WTC11 (cell line): ENCODE measurements around the gene BAIAP2. TPM values are rescaled to one million over a fixed set of nuclear protein-coding genes. Genes with fewer than 3 reads are reported as not detected.

ENCODE experiments used
- ATAC-seq: fragments of 200-7000 bp; cut with Tn5 transposase; 2 replicates; pipeline ENCODE4 v1.10.0; 2021; ENCODE audit warnings: mild to moderate bottlenecking, moderate library complexity
- CTCF ChIA-PET: fragments of 300-600 bp; sonication (Branson Sonifier 250); formaldehyde crosslinking; loops from one replicate; lab custom pipeline; 2021; ENCODE audit warnings: antibody characterized with exemption; lab: Charles Lee
- POLR2A ChIA-PET: fragments of 350-600 bp; sonication (Branson Sonifier 250); formaldehyde crosslinking; loops from one replicate; lab custom pipeline; 2021; ENCODE audit warnings: antibody characterized with exemption; lab: Charles Lee
- DNase-seq: peaks from one replicate; pipeline ENCODE4 v3.0.0; 2021; ENCODE audit warnings: low spot score
- H3K27ac Mint-ChIP-seq: 2 replicates; pipeline ENCODE4 v1.8.0; 2021; ENCODE audit warnings: mixed read lengths
- H3K27me3 Mint-ChIP-seq: 2 replicates; pipeline ENCODE4 v1.8.0; 2021; ENCODE audit warnings: low read depth, mild to moderate bottlenecking, moderate library complexity, mixed read lengths
- H3K36me3 Mint-ChIP-seq: 2 replicates; pipeline ENCODE4 v1.8.0; 2021; ENCODE audit warnings: mixed read lengths
- H3K4me1 Mint-ChIP-seq: 2 replicates; pipeline ENCODE4 v1.8.0; 2022; ENCODE audit warnings: mixed read lengths
- H3K4me3 Mint-ChIP-seq: 2 replicates; pipeline ENCODE4 v1.8.0; 2021; ENCODE audit warnings: mild to moderate bottlenecking, moderate library complexity, mixed read lengths
- H3K9me3 Mint-ChIP-seq: 2 replicates; pipeline ENCODE4 v1.8.0; 2021; ENCODE audit warnings: mixed read lengths
- ATF1 ChIP-seq: sonication (generic); formaldehyde crosslinking; IDR thresholded peaks from 2 replicates; pipeline ENCODE4 v1.8.1; 2023; ENCODE audit warnings: mild to moderate bottlenecking, moderate library complexity, missing genetic modification reagents
- CDX4 ChIP-seq: fragments of 250-450 bp; sonication (Bioruptor Pico); IDR thresholded peaks from 2 replicates; pipeline ENCODE4 v1.9.0; 2021; ENCODE audit warnings: moderate library complexity, mild to moderate bottlenecking, inconsistent platforms, borderline replicate concordance
- E2F4 ChIP-seq: sonication (generic); formaldehyde crosslinking; IDR thresholded peaks from 2 replicates; pipeline ENCODE4 v1.8.1; 2022; ENCODE audit warnings: low read depth, mild to moderate bottlenecking, moderate library complexity, missing genetic modification reagents, borderline replicate concordance
- E2F5 ChIP-seq: sonication (generic); formaldehyde crosslinking; IDR thresholded peaks from 2 replicates; pipeline ENCODE4 v1.8.1; 2022; ENCODE audit warnings: mild to moderate bottlenecking, moderate library complexity, missing genetic modification reagents
- ERG ChIP-seq: fragments of 250-450 bp; sonication (Bioruptor Pico); IDR thresholded peaks from 2 replicates; pipeline ENCODE4 v1.8.0; 2021; ENCODE audit warnings: mild to moderate bottlenecking
- ESRRA ChIP-seq: sonication (generic); formaldehyde crosslinking; IDR thresholded peaks from 2 replicates; pipeline ENCODE4 v1.8.1; 2022; ENCODE audit warnings: mild to moderate bottlenecking, missing genetic modification reagents, borderline replicate concordance
- ETV6 ChIP-seq: sonication (generic); formaldehyde crosslinking; IDR thresholded peaks from 2 replicates; pipeline ENCODE4 v1.8.1; 2022; ENCODE audit warnings: mild to moderate bottlenecking, missing genetic modification reagents
- GRHL2 ChIP-seq: fragments of 250-450 bp; sonication (Bioruptor Pico); IDR thresholded peaks from 2 replicates; pipeline ENCODE4 v1.8.0; 2022; ENCODE audit warnings: mild to moderate bottlenecking, moderate library complexity; ENCODE audit not compliant: insufficient replicate concordance, severe bottlenecking
- NFATC4 ChIP-seq: fragments of 250-450 bp; sonication (Bioruptor Pico); IDR thresholded peaks from 2 replicates; pipeline ENCODE4 v1.9.0; 2021; ENCODE audit warnings: mild to moderate bottlenecking
- TCF7 ChIP-seq: sonication (generic); formaldehyde crosslinking; IDR thresholded peaks from 2 replicates; pipeline ENCODE4 v1.8.0; 2022; ENCODE audit warnings: mild to moderate bottlenecking, low read depth, missing genetic modification reagents, moderate library complexity
- ZNF121 ChIP-seq: sonication (generic); formaldehyde crosslinking; IDR thresholded peaks from 2 replicates; pipeline ENCODE4 v1.8.0; 2023; ENCODE audit warnings: missing genetic modification reagents
- ZNF219 ChIP-seq: sonication (generic); formaldehyde crosslinking; IDR thresholded peaks from 2 replicates; pipeline ENCODE4 v1.8.0; 2023; ENCODE audit warnings: missing genetic modification reagents, mild to moderate bottlenecking, borderline replicate concordance
- total RNA-seq: library from RNA; stranded (reverse); gene quantifications from 3 replicates; pipeline ENCODE4 v1.2.3, GENCODE V29; 2021
- TF ChIP-seq, protein P1 (sequence below): sonication (generic); formaldehyde crosslinking; IDR thresholded peaks from 2 replicates; pipeline ENCODE4 v1.8.1; 2023; ENCODE audit warnings: mild to moderate bottlenecking, moderate library complexity, missing genetic modification reagents
- TF ChIP-seq, protein P2 (sequence below): sonication (generic); formaldehyde crosslinking; IDR thresholded peaks from 2 replicates; pipeline ENCODE4 v1.8.1; 2023; ENCODE audit warnings: mild to moderate bottlenecking, missing genetic modification reagents

BAIAP2 gene
- total RNA-seq, 1 experiment from 2014 or later: 20.7 TPM

DNA sequence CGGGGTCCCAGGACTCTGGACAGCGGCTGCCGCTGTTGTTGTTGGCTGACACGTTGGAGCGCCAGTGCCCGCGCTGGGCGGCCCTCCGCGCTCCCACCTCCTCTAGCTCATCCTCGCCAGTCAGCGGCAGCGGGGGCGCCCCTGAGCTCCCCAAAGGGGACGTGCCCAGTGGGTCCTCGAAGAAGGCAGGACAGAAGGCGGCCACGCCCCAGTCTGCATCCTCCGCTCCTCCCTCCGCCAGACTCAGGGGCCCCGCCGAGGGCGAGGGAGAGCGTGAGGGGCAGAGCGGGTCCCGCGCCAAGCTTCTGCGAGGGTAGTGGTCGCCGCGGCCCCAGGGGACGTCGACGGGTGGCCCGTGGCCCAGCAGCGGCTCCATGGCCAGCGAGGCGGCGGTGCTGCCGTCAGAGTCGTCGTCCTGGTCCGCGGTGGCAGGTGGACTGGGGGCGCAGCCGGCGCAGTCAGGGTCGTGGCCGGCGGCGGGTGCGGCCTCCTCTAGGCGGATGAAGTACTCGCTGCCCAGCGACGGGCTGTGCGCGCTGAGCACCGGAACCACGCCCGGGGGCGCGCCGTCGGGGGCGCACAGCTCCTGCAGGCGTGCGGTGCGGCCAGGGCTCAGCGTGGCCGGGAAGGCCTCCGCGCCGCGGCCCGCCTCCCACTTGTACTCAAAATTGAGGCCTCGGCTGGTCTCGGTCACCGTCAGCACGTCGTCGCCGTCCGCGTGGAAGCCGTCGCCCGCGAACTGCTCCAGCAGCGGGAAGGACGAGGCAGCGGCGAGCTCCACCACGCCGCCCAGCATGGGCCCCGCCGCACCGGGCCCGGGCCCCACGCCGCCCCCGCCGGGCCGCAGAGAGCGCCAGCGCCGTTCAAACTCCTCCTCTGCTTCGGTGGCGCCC lies 87.1 kb downstream of the BAIAP2 start:
- H3K36me3 Mint-ChIP-seq: no peaks in the 10 kb centered on the region
- H3K4me1 Mint-ChIP-seq: no peaks in the 10 kb centered on the region
- H3K9me3 Mint-ChIP-seq: no peaks in the 10 kb centered on the region
- TF ChIP-seq ETV6: peak; percentile 54; the same call in 1 of the 2 replicates
- no peak for TF ChIP-seq ZNF219
- TF ChIP-seq, protein P1, sequence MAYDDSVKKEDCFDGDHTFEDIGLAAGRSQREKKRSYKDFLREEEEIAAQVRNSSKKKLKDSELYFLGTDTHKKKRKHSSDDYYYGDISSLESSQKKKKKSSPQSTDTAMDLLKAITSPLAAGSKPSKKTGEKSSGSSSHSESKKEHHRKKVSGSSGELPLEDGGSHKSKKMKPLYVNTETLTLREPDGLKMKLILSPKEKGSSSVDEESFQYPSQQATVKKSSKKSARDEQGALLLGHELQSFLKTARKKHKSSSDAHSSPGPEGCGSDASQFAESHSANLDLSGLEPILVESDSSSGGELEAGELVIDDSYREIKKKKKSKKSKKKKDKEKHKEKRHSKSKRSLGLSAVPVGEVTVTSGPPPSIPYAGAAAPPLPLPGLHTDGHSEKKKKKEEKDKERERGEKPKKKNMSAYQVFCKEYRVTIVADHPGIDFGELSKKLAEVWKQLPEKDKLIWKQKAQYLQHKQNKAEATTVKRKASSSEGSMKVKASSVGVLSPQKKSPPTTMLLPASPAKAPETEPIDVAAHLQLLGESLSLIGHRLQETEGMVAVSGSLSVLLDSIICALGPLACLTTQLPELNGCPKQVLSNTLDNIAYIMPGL (CRISPR knock-in tag): peak; percentile 75; the same call in 1 of the 2 replicates
- TF ChIP-seq E2F5 (CRISPR knock-in tag): peak; percentile 37; the same call in 1 of the 2 replicates
- peak overlapping the region; percentile 45 for H3K4me3 Mint-ChIP-seq
- ATAC-seq (peak; percentile 12), DNase-seq (peak; percentile 74)
- peaks cover 4% of the 10 kb centered on the region for H3K27me3 Mint-ChIP-seq
- H3K27ac Mint-ChIP-seq: no peak overlapping the region
- POLR2A ChIA-PET: interaction anchor here (1.5 kb wide), 1 partner anchor 12 kb away, joined by 4 read pairs; no protein-coding TSS in a partner anchor
- CTCF ChIA-PET: interaction anchor here (0.5 to 3.0 kb wide), 25 partner anchors 10 to 961 kb away, joined by 3 to 23 read pairs (median 4); partner anchors contain the start of genes CEP131, NDUFAF8, PVALEF and TEPSIN

DNA sequence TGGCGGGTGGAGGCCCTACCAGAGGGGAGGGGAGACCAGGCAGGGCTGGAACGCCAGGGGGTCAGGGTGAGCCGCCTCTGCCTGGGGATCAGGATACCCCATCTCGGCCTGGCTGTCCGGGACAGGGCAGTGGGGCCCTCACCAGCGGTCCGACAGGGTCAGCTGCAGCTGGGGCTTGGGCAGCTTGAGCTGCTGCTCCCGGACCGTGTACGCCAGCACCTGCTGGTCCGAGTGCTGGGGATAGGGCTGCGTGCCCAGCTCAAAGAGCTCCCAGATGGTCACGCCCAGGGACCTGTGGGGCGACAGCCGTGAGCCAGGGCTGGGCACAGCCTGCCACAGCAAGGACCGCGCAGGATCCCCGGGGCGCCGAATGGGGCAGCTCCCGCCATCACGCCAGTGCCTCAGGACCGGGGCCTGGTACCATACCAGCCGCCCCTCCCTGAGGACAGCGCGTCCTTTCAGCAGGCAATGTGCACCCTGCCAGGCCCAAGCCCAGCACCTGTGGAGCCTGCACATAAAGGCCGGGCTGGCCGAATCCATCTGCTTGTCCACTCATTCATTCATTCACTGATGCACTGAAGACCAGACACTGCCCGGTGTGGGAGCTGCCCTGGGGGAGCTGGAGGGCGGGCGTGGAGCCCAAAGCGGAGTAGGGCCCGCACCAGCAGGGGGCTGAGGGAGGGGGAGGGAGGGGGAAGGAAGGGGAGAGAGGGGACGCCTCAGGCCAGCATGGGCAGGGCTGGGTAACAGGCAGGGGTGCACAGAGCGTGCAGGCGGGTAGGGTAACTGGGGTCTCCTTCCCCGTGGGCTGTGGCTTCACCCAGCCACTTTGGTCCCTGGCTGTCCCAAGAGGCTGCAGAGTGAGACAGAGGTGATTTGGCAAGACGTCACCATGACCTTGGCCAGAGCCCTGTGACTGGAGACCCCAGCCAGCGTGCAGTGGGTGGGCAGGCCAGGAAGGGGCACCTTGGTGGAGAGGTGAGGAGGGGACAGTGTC lies 88.4 kb downstream of the BAIAP2 start:
- H3K27me3 Mint-ChIP-seq: peaks cover 4% of the 10 kb centered on the region
- no peaks in the 10 kb centered on the region for H3K9me3 Mint-ChIP-seq
- TF ChIP-seq TCF7 (CRISPR knock-in tag) (no peak), ZNF121 (CRISPR knock-in tag) (peak; percentile 60; the same call in 1 of the 2 replicates), GRHL2 (CRISPR knock-in tag) (no peak)
- H3K27ac Mint-ChIP-seq: no peak overlapping the region
- ATAC-seq (no peak), DNase-seq (no peak)
- no peak overlapping the region for H3K4me3 Mint-ChIP-seq
- POLR2A ChIA-PET: no interaction called here
- no peaks in the 10 kb centered on the region for H3K4me1 Mint-ChIP-seq
- H3K36me3 Mint-ChIP-seq: no peaks in the 10 kb centered on the region
- CTCF ChIA-PET: interaction anchor here (1.5 to 3.0 kb wide), 5 partner anchors 17 to 107 kb away, joined by 4 to 12 read pairs (median 7); no protein-coding TSS in a partner anchor

GRCh38 chr17:81124377-81124776 lies 89.4 kb downstream of the BAIAP2 start:
- Mint-ChIP-seq H3K27ac (peak overlapping the region; percentile 63; the same call in 1 of the 2 replicates), H3K4me1 (no peaks in the 10 kb centered on the region), H3K27me3 (peaks cover 4% of the 10 kb centered on the region), H3K4me3 (no peak overlapping the region), H3K36me3 (no peaks in the 10 kb centered on the region), H3K9me3 (no peaks in the 10 kb centered on the region)
- no peak for DNase-seq
- CTCF ChIA-PET: no interaction called here
- POLR2A ChIA-PET: no interaction called here
- no peak for TF ChIP-seq ATF1 (CRISPR knock-in tag)
- no peak for TF ChIP-seq ESRRA (CRISPR knock-in tag)
- no peak for TF ChIP-seq ZNF219
- no peak for ATAC-seq

- no peaks in the 10 kb centered on the region for H3K9me3 Mint-ChIP-seq
- no peaks in the 10 kb centered on the region for H3K36me3 Mint-ChIP-seq
- H3K27me3 Mint-ChIP-seq: peaks cover 4% of the 10 kb centered on the region
- no peak overlapping the region for H3K4me3 Mint-ChIP-seq
- DNase-seq (no peak), ATAC-seq (no peak)
- ChIA-PET CTCF (no interaction called here), POLR2A (no interaction called here)
- no peak overlapping the region for H3K27ac Mint-ChIP-seq
- no peaks in the 10 kb centered on the region for H3K4me1 Mint-ChIP-seq
- TF ChIP-seq NFATC4 (CRISPR knock-in tag): no peak
- TF ChIP-seq E2F4 (CRISPR knock-in tag): no peak
- no peak for TF ChIP-seq CDX4
- TF ChIP-seq, protein P2, sequence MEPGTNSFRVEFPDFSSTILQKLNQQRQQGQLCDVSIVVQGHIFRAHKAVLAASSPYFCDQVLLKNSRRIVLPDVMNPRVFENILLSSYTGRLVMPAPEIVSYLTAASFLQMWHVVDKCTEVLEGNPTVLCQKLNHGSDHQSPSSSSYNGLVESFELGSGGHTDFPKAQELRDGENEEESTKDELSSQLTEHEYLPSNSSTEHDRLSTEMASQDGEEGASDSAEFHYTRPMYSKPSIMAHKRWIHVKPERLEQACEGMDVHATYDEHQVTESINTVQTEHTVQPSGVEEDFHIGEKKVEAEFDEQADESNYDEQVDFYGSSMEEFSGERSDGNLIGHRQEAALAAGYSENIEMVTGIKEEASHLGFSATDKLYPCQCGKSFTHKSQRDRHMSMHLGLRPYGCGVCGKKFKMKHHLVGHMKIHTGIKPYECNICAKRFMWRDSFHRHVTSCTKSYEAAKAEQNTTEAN (CRISPR knock-in tag): no peak
- TF ChIP-seq ERG: no peak
These were observed 90.7 kb downstream of the BAIAP2 start for GRCh38 chr17:81125573-81126081.
